Retinal pigment epithelial cell (primary cell): ENCODE results near the gene SVOPL.

ENCODE experiments used
- DNase-seq: peaks from one replicate; pipeline ENCODE4 v3.0.0-alpha.2; 2010; ENCODE audit warnings: low read depth
- H3K4me3 ChIP-seq: 2 replicates; pipeline ENCODE4 v1.5.1; 2011; ENCODE audit warnings: mild to moderate bottlenecking, low read length, control low read depth, moderate library complexity
- CTCF ChIP-seq: conservative IDR thresholded peaks from 2 replicates; pipeline ENCODE4 v1.5.1; 2011; ENCODE audit warnings: low read depth, low read length, control low read depth, inconsistent platforms

The SVOPL gene

GRCh38 chr7:138666385-138666784, 34.8 kb downstream of the SVOPL start:
- TF ChIP-seq CTCF, result no peak
- H3K4me3 ChIP-seq, result no peak overlapping the region
- DNase-seq, result peak; percentile 58

GRCh38 chr7:138665669-138666140, 35.5 kb downstream of the SVOPL start:
- no peak for TF ChIP-seq CTCF
- DNase-seq, result no peak
- no peak overlapping the region for H3K4me3 ChIP-seq

GRCh38 chr7:138665249-138665648, 35.9 kb downstream of the SVOPL start:
- DNase-seq, result no peak
- TF ChIP-seq CTCF, result no peak
- no peak overlapping the region for H3K4me3 ChIP-seq

- H3K4me3 ChIP-seq, result peak overlapping the region; percentile 59
- DNase-seq, result no peak
- TF ChIP-seq CTCF, result no peak
These were observed 37.1 kb downstream of the SVOPL start for GRCh38 chr7:138663725-138664710.

- no peak overlapping the region for H3K4me3 ChIP-seq
- DNase-seq, result no peak
- TF ChIP-seq CTCF, result no peak
These were observed 38.2 kb downstream of the SVOPL start for GRCh38 chr7:138662991-138663320.

- H3K4me3 ChIP-seq, result no peak overlapping the region
- no peak for TF ChIP-seq CTCF
- no peak for DNase-seq
These were observed 38.8 kb downstream of the SVOPL start for GRCh38 chr7:138662076-138662990.
